Measurements from ENCODE around the gene SPPL3.
"Not testable (repeated sequence)": the region's sequence is repeated elsewhere in the genome, so short reads cannot be mapped to it uniquely, and the experiment has no call there.

Gene SPPL3

DNA sequence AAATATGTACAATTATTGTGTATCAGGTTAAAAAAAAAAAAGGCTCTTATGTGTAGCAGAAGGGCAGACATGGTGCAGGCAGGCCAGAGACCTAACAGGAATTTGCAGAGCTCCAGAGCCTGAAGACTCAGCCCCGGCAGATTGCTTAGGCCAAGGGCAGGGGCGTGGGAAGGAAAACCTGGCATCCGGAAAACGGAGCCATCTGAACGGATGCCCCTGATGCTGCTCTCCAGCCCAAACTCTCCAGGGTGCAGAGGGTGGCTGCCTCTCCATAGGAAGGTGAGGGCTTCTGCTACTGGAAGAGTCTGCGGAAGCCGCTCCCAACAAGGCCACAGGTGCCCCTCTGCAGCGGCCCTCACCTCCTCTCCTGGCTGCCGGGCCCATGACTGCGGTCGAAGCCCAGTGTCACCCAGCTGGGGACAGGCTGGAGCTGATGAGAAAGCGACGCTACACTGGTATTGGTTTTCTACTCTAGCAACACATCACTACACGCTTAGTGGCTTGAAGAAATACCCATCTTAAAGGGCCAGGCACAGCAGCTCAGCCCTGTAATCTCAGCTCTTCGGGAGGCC is 159.2 kb downstream of the SPPL3 start:
- no peak for DNase-seq (ENCODE audit: low read depth)

DNA sequence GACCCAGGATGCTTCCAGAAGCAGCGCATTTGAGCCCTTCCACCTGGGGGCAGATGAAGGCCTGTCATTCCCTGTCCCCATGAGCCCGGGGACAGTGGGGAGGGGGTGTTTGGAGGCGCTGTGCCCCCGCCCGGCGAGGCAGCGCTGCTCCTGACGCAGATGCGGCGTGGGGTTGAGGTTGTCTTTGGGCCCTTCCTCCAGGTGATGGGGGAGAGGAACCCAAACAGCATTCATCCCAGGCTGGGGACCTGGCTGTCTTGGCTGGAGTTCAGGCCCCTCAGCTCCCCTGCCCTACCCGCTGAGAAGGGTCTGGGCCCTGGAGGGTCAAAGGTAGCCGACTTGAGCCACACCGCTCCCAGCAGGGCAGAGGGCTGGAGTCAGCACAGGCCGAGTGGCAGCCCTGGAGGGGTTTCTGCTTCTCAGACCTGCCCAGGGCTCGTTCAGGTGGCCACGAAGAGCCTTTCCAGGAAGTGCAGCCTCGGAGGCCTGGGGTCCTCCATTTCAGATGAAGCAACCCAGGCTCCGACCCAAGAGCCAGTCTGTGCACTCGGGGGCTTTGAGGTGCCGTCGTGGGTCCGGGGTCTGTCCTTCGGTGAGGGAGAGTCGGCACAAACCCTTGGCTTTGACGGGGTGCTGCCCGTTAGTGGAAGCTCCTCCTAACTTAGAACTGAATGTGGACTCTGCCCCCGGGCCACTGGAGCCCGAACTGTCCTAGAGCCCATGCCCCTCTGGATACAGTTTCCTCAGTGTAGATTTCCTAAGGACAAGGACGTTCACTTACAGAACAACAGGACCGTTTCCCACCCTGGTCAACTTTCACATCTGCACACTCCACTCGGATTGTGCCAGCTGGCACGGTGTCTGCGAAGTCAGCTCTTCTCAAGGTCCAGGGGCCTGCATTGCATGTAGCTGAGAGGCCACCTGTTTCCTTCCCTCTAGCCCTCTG is 162.4 kb downstream of the SPPL3 start:
- DNase-seq (ENCODE audit: low read depth) = no peak

DNA sequence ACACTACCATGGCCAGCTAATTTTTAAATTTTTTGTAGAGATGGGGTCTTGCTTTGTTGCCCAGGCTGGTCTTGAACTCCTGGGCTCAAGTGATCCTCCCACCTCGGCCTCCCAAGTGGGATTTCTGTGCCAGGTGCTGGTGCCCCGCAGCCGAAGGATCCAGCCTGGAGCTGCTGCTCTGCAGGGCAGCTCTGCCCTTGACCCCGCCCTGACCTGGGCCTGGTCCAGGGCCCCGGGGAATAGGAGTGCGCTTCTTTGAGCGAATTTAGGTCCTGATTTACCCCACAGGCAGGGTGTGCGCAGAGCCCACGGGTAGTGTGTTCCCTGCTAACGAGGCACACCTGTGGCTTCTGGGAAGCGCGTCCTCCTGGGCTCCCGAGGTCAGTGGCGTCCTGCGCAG is 163.3 kb downstream of the SPPL3 start:
- no peak for DNase-seq (ENCODE audit: low read depth)

DNA sequence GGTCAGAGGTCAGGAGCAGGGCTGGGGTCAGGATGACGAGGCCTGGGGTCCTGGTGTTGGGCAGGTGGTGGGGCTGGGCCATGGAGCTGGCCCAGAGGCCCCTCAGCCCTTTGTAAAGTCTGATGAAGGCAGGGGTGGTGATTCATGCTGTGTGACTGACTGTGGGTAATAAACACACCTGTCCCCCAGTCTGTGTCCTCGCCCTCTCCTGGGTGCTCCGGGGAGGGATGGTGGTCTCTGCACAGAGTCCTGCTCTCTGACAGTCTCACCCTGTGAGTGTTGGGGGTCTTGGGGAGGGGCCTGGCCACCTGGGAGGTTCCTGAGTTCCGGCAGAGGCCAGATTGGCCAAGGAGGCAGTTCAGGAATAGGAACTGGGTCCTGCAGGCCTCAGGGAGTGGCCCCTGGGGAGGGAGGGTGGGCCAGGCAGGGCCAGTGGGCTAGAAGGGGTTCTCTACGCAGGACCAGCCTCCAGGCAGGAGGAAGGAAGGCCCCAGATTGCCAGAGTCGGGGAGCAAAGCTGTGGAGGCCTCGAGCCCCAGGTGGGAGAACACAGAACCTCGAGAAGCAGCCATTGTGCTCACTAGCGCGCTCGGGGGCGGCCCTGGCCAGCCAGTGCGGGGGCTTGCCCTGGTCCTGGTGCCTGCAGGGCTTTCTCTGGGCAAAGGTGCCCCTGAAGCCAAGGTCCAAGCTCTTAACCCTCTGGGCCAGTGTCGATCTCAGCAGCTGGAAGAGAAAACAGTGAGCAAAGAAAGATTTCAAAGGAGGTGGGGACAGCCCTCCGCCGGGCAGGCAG is 164.1 kb downstream of the SPPL3 start:
- DNase-seq (ENCODE audit: low read depth) = no peak

DNA sequence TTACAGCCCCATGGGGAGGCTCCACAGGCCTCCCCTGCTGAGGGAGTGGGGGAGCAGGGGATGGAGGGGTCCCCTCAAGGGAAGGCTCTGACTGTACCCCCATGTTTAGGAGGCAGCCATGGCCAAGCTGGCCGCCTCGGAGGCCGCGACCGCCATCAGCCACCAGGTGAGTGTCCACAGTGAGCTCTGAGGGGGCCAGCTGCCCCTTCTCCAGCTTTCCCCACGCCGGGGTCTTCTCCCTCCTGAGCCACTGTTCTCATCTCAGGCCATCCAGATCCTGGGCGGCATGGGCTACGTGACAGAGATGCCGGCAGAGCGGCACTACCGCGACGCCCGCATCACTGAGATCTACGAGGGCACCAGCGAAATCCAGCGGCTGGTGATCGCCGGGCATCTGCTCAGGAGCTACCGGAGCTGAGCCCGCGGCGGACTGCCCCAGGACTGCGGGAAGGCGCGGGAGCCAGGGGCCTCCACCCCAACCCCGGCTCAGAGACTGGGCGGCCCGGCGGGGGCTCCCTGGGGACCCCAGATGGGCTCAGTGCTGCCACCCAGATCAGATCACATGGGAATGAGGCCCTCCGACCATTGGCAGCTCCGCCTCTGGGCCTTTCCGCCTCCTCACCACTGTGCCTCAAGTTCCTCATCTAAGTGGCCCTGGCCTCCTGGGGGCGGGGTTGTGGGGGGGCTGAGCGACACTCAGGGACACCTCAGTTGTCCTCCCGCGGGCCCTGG is 165.0 kb downstream of the SPPL3 start:
- DNase-seq (ENCODE audit: low read depth) = no peak

DNA sequence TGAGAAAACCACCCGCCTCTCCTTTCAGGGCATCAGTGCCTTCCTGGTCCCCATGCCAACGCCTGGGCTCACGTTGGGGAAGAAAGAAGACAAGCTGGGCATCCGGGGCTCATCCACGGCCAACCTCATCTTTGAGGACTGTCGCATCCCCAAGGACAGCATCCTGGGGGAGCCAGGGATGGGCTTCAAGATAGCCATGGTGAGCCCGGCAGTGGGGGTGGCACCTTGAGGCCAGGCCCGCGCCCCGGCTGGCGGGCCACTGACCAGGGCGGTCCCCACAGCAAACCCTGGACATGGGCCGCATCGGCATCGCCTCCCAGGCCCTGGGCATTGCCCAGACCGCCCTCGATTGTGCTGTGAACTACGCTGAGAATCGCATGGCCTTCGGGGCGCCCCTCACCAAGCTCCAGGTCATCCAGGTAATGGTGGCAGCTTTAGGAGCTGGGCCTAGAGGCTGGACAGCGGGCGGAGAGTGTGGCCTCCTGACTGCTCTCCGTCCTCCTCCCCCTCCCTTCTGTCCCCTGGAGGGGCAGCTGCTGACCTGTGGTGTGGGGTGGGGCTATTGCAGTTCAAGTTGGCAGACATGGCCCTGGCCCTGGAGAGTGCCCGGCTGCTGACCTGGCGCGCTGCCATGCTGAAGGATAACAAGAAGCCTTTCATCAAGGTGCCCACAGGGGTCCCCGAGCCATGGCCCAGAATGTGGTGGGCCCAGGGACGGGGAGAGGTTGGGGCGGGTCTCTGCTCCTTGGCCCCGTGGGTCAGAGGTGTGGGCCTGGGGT is 165.7 kb downstream of the SPPL3 start:
- no peak for DNase-seq (ENCODE audit: low read depth)

DNA sequence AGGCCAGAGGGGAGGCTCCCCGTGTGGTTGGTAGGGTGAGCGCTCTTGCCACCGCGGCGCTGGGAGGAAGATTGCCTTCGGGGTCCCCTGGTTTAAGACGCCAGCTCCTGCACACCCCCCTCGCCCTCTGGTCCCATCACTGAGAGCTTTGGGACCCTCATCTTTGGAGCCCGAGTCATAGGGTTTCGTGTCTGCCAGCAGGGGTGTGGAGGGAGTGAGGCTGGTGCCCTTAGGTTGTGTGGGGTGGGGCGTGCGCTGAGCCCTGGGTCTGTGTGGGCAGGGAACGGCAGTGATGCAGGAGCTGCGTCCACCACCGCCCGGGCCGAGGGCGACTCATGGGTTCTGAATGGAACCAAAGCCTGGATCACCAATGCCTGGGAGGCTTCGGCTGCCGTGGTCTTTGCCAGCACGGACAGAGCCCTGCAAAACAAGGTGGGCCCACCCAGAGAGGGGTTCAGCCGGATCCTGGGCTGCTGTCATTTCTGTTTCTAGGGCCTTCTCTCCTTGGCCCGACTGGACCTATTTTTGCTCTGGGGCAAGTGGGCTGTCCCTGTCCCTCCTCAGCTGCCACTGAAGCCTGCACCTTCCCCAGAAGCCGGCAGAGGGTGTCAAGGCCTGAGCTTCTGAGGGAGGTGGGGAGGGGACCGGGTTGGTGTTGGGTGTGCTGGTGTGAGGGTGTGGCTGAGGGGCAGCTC is 166.5 kb downstream of the SPPL3 start:
- no peak for DNase-seq (ENCODE audit: low read depth)

DNA sequence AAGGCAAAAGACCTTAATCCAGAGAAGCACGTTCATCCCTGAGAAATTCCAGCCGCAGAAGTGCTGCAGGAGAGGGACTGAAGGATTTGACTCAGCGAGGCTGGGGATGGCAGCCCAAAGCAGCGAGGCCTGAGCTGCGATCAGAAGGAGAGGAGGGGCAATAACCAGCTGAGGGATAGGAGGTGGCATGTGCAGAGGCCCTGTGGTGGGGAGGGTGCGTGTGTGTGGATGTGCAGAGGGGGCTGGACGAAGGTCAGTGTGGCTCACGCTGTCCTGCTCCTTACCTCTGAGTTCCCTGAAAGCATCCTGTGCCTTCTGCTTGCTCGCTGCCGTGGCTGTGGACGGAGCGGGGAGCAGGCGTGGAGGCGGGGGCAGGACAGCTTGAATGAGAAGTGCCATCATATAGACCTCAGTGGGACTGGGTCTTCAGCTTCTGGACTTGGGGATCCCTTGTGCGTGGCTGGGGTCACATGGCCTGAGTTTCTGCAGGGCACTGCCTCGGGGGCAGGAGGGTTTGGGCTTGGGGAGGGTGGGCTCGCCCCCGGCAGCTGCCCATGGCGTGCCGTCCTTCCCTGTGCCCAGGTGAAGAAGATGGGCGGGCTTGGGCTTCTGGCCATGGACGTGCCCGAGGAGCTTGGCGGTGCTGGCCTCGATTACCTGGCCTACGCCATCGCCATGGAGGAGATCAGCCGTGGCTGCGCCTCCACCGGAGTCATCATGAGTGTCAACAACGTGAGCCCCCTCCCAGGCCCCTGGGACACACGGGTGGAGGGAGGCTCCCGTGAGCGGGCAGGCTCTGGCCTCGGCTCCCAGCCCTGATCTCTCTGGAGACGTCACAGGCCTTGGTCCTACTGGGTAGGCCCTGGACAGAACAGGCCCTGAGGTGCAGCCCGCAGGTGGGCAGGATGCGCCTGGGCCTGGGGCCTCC is 167.5 kb downstream of the SPPL3 start:
- no peak for DNase-seq (ENCODE audit: low read depth)

DNA sequence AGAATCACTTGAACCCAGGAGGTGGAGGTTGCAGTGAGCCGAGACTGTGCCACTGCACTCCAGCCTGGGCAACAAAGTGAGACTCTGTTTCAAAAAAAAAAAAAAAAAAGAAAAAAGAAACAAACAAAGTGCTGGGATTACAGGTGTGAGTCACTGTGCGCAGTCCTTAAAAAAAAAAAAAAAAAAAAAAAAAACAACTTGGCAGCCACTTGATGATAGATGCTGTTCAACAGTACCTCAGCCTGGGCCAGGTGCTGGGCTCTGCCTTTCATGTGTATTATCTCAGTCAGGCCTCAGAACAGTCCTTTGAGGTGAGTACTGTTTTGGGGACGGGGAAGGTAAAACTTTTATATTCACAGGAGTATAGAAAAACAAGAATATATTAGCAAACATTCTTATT is 169.0 kb downstream of the SPPL3 start:
- DNase-seq (ENCODE audit: low read depth) = no peak

DNA sequence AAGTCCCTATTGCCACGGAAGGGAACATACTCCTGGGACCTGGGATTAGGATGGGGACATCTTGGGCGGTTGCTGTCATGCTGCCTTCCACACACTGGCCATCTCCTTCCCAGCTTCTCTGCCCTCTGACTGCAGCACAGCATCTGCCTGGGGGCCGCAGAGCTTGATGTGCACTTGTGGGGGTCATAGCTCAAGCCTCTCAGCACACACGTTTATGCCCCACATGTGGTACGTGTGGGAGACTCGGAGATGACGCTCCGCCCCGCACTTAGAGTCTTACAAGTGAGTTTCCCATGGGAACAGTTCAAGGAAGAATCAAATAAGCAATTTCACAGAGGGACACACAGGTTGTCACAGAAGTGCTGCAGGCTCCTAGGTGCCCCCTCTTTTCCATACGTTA is 169.9 kb downstream of the SPPL3 start:
- DNase-seq (ENCODE audit: low read depth) = no peak

DNA sequence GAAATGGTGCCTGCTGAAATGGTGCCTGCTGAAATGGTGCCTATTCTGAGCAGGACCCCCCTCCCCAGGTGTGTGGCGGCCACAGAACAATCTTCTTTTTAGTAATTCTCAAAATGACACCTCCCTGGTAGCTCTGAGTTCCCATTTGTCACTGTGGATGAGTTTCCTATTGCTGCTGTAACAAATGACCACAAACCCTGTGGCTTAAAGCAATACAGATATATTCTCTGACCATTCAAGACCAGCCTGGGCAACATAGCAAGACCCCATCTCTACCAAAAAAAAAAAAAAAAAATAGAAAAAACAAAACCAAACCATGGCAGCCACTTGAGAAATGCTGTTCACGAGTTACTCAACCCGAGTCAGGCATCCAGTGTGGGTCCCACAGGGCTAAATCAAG is 170.6 kb downstream of the SPPL3 start:
- DNase-seq (ENCODE audit: low read depth) = no peak

DNA sequence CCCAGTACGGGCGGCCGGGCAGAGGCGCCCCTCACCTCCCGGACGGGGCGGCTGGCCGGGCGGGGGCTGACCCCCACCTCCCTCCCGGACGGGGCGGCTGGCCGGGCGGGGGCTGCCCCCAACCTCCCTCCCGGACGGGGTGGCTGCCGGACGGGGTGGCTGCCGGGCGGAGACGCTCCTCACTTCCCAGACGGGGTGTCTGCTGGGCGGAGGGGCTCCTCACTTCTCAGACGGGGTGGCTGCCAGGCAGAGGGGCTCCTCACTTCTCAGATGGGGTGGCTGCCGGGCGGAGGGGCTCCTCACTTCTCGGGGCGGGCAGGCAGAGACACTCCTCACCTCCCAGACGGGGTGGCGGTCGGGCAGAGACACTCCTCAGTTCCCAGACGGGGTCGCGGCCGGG is 172.0 kb downstream of the SPPL3 start:
- DNase-seq (ENCODE audit: low read depth) = not testable (repeated sequence)

DNA sequence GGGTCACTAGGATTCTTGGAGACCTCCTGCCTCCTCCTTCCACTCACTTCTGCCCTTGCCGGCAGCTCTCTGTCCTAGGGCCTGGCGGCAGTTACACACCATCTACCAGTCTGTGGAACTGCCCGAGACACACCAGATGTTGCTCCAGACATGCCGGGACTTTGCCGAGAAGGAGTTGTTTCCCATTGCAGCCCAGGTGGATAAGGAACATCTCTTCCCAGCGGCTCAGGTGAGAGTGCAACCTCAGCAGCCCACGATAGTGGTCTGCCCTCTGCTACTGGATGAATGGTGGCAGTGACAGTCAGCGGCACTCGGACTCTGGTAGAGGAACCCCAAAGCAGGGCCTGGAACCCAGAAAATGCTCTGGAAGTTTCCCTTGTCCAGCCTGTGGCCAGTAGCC is 177.2 kb downstream of the SPPL3 start:
- no peak for DNase-seq (ENCODE audit: low read depth)

DNA sequence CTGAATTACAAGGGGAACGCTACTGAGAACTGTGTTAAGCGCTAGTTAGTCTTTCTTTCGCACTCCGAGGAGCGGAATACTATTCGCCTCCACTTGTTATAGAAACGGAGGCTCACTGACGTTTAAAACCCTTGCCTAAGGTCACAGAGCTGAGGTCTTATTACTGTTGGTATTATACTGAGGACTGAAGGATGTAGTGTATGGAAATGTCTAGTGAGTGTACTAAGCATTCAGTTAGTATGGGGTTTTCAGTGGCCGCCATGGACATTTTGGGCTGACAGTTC is 177.7 kb downstream of the SPPL3 start:
- no peak for DNase-seq (ENCODE audit: low read depth)

DNA sequence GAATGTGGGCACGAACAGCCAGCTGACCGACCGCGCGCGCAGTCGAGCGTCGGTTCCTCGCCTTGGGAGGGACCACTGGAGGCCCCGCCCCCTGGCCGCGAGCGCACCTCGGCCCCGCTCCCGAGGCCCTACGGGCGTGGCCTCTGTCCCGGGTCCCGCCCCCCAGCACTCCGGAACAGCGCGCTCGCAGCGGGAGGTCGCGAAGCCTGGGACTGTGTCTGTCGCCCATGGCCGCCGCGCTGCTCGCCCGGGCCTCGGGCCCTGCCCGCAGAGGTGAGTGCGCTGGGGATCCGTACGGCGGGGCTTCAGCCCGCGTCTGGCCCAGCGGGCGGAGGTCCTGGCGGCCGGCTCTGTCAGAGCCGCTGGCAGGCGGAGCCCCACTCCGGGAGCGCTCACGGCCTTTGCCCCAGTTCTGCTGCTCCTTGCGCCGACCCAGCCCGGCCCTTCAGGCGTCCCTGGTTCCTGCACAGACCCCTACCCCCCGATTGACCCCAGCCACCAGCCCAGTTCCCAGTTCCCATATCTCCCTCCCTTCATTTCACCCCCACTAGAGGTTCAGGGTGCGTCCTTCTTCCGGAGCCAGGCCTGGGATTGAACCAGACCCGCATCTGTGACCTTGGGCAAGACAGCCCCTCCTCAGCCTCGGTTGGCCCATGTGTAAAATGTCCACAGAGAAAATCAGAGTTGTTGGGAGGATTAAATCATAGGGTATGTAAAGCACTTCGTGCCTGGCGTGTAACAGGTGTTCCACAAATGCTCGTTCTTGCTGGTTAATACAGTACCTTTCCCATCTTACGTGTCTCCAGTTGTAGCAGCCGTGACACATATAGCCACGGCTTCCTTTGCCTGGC is 178.3 kb downstream of the SPPL3 start, which contains the start of gene ACADS:
Gene ACADS, plus strand, starts transcription at position 168 of the 851 bp plus-strand sequence. Its CDS starts 60 bp downstream, at position 228.
- no peak for DNase-seq (ENCODE audit: low read depth)

DNA sequence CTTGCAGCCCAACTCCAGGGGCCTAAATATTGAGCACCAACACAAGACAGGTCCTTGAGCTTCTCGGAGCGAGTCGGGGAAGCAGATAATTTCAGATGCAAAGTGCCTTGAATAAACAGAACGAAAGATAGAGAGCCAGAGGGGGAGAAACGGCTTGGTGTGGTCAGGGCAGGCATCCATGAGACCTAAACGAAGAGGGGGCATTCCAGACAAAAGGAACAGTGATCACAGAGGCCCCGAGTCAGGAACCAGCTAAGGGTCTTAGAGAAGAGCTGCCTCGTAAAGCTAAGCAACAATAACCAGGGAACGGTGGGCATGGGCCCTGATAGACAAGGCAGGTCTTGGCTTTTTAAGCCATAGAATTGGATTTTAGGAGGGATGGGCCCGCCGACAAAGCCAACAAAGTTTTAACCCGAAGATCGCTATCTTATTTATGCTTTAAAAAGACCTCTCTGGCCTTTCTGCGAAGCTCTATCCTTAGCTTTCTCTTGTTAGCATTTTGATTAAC is 179.0 kb downstream of the SPPL3 start:
- DNase-seq (ENCODE audit: low read depth) = no peak

DNA sequence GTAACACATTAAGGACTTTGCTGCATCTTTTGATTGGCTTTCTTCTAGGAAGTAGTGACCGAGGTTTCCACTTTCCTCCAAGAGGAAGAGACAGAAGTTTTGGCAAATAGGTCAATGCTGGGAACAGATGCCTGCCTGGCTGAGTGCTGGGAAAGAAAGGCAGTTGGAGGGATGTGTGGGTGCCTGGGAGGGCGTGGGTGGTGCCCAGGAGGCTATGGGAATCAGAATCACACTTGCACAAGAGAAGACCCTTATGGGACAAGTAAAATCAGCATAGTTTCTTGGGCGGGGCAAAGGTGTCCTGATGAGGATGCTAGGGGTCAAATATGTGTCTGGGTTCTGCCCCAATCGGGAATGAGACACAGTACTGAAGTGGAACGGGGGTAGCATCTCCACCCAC is 179.4 kb downstream of the SPPL3 start:
- no peak for DNase-seq (ENCODE audit: low read depth)

DNA sequence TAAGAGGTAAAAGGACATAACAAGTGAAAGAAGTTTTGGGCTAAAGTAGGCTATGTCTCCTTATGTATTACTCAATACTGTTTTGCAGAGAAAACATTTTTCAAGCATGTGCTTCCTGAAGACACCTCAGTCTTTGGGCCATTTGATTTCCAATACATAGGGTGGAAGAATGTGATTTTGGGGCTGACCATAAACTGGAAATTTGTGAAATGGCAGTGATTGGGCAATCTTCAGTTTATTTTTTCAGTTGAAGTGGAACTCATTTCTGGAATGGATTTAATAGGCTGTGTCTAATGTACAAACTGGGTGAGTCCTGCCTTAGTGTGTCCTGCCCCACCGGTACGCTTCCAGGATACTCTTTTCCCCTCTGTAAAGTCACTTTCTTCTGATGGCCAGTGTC is 181.4 kb downstream of the SPPL3 start:
- DNase-seq (ENCODE audit: low read depth) = no peak

DNA sequence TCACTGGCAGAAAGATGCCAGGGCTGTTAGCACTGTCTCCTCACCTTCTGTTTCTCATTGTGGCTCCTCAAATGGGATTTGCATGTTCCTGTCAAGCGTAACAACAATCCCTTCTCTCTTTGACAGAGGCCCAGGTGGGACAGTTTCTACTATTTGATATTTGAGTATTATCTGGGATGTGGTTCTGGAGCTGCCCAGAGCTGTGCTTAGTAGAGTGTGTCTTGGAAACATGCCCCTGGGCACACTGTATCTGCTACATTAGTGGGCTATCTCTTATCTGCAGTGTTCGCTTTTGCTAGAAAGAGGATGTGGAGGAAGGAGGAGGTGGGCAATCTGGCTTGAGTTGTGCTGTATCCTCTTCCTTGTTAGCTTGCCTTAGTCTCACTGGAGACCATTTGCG is 182.3 kb downstream of the SPPL3 start:
- DNase-seq (ENCODE audit: low read depth) = no peak

Measured in GM04503 (cell line).